HG03135 (cell line): ENCODE data around the gene GCC1.
"Not testable (repeated sequence)": the region's sequence is repeated elsewhere in the genome, so short reads cannot be mapped to it uniquely, and the experiment has no call there.

Source experiments
- ATAC-seq: cut with Tn5 transposase; IDR thresholded peaks from one replicate; pipeline ENCODE4 v1.9.1; 2021; ENCODE audit warnings: mild to moderate bottlenecking, moderate library complexity; ENCODE audit not compliant: unreplicated experiment

The GCC1 gene

GRCh38 chr7:127540461-127540860, 44.9 kb downstream of the GCC1 start:
- ATAC-seq = not testable (repeated sequence)

GRCh38 chr7:127539116-127539515, 46.3 kb downstream of the GCC1 start:
- no peak for ATAC-seq

- ATAC-seq = no peak
Measured at GRCh38 chr7:127536741-127537140, 48.7 kb downstream of the GCC1 start.

GRCh38 chr7:127536394-127536691, 49.1 kb downstream of the GCC1 start:
- no peak for ATAC-seq

GRCh38 chr7:127535546-127536393, 49.6 kb downstream of the GCC1 start:
- ATAC-seq = no peak

GRCh38 chr7:127534636-127535035, 50.8 kb downstream of the GCC1 start:
- ATAC-seq = no peak

GRCh38 chr7:127532736-127533135, 52.7 kb downstream of the GCC1 start:
- no peak for ATAC-seq

- ATAC-seq = no peak
Measured at GRCh38 chr7:127532151-127532550, 53.2 kb downstream of the GCC1 start.
